Mesodermal cell (in vitro differentiated cells): ENCODE results near the gene CMBL.
"Not testable (repeated sequence)": the region's sequence is repeated elsewhere in the genome, so short reads cannot be mapped to it uniquely, and the experiment has no call there.

Experiments used
- H3K27ac ChIP-seq: 2 replicates; pipeline ENCODE4 v1.7.0; 2013; ENCODE audit warnings: mild to moderate bottlenecking, low read depth, low read length, moderate library complexity; ENCODE audit not compliant: severe bottlenecking
- H3K36me3 ChIP-seq: 2 replicates; pipeline ENCODE4 v1.7.1; 2013; ENCODE audit warnings: mild to moderate bottlenecking, low read length, moderate library complexity; ENCODE audit not compliant: control insufficient read depth, insufficient read depth
- H3K4me1 ChIP-seq: one replicate; pipeline ENCODE4 v1.7.1; 2013; ENCODE audit warnings: mild to moderate bottlenecking, low read length; ENCODE audit not compliant: insufficient read depth, control insufficient read depth, poor library complexity, severe bottlenecking
- H3K4me3 ChIP-seq: 2 replicates; pipeline ENCODE4 v1.7.0; 2013; ENCODE audit warnings: low read length, control low read depth, mild to moderate bottlenecking; ENCODE audit not compliant: insufficient read depth, poor library complexity, severe bottlenecking; ENCODE audit errors: extremely low read depth
- H3K9me3 ChIP-seq: 2 replicates; pipeline ENCODE4 v1.7.1; 2013; ENCODE audit warnings: mild to moderate bottlenecking, low read length, moderate library complexity; ENCODE audit not compliant: control insufficient read depth
- WGBS, 2 experiments: methylation state at CpG; one replicate each; pipeline ENCODE4 v1.1.5; 2013; ENCODE audit warnings: missing lambda C conversion rate in 2 of 2; ENCODE audit not compliant: insufficient coverage in 2 of 2; 5-methylcytosine and 5-hydroxymethylcytosine counted together

Gene CMBL

DNA sequence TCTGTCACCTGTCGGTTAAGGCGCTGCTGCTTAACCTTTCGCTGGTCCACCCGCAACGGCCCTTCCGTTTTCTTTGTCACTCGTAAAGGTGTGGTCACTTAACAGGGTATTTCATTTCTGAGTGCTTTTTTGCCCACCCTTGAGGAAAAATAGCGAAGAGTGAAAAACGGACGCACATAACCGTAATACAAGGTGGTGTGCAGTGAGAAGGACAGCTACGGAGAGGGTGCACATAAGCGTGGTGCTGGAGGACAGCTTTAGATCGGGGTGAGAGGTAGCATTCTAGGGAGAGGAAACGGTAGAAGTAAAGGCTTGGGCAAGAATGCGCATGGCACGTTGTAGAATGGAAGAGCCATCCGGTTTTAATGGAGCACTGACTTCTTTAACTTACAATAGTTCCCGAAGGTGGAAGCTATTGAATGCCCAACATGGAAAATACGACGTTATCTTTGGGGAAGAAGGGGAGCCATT, 56.9 kb downstream of the CMBL start:
- Histone ChIP-seq H3K9me3 (no peaks in the 10 kb centered on the region), H3K4me3 (peak overlapping the region; percentile 95), H3K4me1 (peaks cover 7% of the 10 kb centered on the region), H3K27ac (peak overlapping the region; percentile 99), H3K36me3 (peaks cover 43% of the 10 kb centered on the region)
- WGBS, 2 experiments, result 0 to 1% methylated on average over 16 to 21 of the region's 21 CpGs

DNA sequence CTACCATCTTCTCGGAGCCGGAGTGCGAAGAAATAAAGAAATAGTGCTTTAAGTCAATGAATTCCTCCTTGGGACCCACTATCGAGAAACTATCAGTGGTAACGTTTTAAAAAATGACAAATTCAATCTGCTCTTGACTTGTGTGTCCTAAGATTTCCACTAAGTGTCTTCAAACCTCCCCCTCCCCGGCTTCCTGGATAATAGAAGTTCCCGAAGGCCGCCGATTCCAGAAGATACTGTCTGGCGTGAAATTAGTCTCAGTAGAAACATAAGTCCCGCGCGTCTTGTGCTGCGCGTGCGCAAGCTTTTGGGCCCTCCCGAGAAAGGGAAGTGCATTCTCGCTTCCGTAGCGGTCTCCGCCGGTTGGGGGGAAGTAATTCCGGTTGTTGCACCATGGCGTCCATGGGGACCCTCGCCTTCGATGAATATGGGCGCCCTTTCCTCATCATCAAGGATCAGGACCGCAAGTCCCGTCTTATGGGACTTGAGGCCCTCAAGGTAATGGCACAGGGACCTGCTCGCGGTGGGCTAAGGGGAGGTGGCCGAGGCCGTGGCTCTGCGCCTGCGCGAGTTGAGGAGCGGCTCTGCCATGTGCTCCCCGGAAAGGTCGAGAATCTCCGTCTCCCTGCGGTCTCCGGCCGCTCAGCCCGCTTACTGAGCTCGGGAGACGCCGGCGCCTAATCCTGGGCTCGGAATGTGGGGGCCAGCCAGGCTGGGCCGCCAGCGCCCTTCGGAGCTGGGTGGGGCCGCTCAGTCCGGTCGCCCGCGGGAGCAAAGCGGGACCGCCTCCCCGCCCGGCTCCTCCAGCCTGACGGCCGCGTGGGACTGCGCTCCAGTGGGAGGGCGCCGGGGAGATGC, 57.5 kb downstream of the CMBL start, which contains the start of gene CCT5:
CCT5 (plus strand) TSS at position 333 of the 858 bp plus-strand sequence; CDS start at position 394, 61 bp downstream.
- Histone ChIP-seq H3K27ac (peak within 1 kb of the TSS; percentile 99), H3K4me1 (peaks cover 7% of the 10 kb centered on the region), H3K36me3 (peaks cover 36% of the 10 kb centered on the region), H3K4me3 (peak within 1 kb of the TSS; percentile 95), H3K9me3 (no peaks in the 10 kb centered on the region)
- WGBS, 2 experiments, result 0% methylated on average over 56 to 59 of the region's 67 CpGs

DNA sequence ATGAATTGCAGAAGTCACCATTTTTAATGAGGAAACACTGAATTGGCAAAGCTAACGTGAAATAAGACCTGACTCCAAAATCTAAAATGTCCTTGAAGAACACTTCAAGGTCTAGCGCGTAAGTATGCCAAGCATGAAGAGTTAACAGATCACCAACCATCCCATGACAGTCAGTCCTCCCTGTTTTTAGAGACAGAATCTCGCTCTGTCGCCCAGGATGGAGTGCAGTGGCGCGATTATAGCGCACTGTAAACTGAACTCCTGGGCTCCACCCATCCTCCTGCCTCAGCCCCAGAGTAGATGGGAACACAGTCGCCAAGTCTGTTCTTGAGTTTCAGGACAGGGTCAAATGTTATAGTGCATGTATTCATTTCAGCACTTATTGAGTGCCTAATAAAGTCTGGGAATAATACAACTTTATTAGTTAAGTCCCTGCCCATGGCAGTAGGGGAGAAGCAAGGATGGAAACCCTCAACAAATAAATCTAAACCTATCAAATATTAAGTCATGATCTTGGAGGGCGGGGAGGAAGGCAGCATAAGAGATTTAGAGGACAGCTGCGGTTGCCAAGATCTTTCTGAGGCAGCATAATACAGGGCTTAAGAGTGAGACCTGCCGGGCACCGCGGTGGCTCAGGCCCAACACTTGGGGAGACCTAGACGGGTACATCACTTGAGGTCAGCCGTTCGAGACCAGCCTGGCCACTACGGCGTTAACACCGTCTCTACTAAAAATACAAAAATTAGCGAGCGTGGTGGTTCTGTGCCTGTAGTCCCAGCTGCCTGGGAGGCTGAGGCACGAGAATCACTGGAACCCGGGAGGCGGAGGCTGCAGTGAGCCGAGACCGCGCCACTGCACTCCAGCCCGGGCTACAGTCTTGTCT, 59.1 kb downstream of the CMBL start:
- Histone ChIP-seq H3K4me1 (peaks cover 7% of the 10 kb centered on the region), H3K9me3 (no peaks in the 10 kb centered on the region), H3K27ac (peak overlapping the region; percentile 99), H3K36me3 (peaks cover 21% of the 10 kb centered on the region), H3K4me3 (peak overlapping the region; percentile 95)
- 82 to 86% methylated on average over 24 to 28 of the region's 29 CpGs for WGBS, 2 experiments

DNA sequence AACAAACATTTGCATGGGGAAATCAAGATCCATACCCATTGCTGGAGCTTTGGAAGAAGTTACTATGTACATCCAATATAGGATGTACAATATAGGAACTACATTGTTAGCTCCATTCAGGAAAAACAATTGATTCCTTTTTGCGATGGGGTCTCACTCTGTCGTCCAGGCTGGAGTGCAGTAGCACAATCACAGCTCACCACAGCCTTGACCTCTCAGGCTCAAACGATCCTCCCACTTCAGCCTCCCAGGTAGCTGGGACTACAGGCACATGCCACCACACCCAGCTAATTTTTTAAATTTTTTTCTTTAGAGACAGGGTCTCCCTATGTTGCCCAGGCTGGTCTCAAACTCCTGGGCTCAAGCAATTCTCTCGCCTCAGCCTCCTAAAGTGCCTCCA, 60.5 kb downstream of the CMBL start:
- H3K4me3 ChIP-seq, H3K4me1 ChIP-seq, H3K27ac ChIP-seq, H3K36me3 ChIP-seq, H3K9me3 ChIP-seq: not testable (repeated sequence)
- 93 to 95% methylated on average over 4 of the region's 4 CpGs for WGBS, 2 experiments

DNA sequence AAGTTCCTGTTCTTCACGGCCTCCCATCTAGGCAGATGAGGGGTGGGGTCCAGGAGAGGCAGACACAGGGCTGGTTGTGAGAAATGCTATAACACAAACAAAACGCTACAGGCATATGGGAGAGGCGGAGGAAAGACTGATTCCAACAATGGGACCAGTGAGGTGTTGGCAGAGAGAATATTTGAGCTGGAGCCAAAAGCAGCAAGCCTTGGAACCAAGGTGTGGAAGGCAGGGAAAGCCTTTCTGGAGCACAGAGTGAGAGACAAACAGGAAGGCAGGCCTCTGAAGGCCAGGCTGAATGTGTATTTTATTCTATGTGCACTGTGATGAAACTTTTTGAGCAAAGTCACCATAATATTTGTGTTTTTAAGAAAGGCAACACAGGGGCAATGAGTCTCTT, 60.9 kb downstream of the CMBL start:
- peaks cover 4% of the 10 kb centered on the region for H3K36me3 ChIP-seq
- WGBS, 2 experiments, result 93 to 95% methylated on average over 3 of the region's 3 CpGs
- H3K27ac ChIP-seq, result no peak overlapping the region
- H3K9me3 ChIP-seq, result no peaks in the 10 kb centered on the region
- H3K4me1 ChIP-seq, result peaks cover 4% of the 10 kb centered on the region
- no peak overlapping the region for H3K4me3 ChIP-seq

DNA sequence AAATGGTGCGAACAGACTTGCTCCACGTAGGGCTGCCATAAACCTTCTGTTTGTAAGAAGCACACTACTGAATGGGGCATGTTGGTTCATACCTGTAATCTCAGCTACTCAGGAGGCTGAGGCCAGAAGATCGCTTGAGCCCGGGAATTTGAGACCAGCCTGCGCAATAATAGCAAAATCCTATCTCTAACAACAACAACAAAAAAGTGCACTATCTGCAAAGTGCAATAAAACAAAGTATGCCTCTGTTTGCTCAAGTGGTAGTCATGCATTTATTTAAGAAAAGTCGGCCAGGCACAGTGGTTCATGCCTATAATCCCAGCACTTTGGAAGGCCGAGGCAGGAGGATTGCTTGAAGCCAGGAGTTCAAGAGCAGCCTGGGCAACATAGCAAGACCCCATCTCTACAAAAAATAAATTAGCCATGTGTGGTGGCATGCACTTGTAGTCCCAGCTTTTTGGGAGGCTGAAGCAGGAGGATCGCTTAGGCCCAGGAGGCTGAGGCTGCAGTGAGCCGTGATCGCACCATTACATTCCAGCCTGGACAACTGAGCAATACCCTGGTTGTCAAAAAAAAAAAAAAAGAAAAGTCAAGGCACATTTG, 63.3 kb downstream of the CMBL start:
- H3K36me3 ChIP-seq, result no peaks in the 10 kb centered on the region
- H3K4me3 ChIP-seq, result no peak overlapping the region
- H3K27ac ChIP-seq, result no peak overlapping the region
- no peaks in the 10 kb centered on the region for H3K4me1 ChIP-seq
- WGBS, 2 experiments, result 92 to 98% methylated on average over 4 to 7 of the region's 10 CpGs
- no peaks in the 10 kb centered on the region for H3K9me3 ChIP-seq

DNA sequence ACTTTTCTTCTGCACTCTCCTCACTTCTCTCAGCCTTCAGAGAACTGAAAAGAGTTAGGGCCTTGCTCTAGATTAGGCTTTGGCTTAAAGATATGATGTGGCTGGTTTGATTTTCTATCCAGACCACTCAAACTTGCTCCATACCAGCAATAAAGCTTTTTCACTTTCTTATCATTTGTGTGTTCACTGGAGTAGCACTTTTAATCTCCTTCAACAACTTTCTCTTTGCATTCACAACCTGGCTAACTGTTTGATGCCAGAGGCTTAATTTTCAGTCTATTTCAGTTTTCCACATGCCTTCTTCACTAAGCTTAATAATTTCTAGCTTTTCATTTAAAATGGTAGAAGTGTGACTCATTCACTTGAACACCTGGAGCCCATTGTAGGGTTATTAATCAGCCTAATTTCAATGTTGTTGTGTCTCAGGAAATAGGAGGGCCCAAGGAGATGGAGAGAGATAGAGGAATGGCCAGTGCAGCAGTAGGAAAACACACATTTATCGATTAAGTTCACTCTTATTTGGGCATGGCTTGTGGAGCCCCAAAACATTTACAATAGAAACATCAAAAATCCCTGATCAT, 64.0 kb downstream of the CMBL start:
- no CpG with 5 or more reads among the region's 1 CpG for WGBS, 2 experiments
- no peaks in the 10 kb centered on the region for H3K9me3 ChIP-seq
- no peak overlapping the region for H3K4me3 ChIP-seq
- no peaks in the 10 kb centered on the region for H3K36me3 ChIP-seq
- H3K4me1 ChIP-seq, result no peaks in the 10 kb centered on the region
- H3K27ac ChIP-seq, result no peak overlapping the region

DNA sequence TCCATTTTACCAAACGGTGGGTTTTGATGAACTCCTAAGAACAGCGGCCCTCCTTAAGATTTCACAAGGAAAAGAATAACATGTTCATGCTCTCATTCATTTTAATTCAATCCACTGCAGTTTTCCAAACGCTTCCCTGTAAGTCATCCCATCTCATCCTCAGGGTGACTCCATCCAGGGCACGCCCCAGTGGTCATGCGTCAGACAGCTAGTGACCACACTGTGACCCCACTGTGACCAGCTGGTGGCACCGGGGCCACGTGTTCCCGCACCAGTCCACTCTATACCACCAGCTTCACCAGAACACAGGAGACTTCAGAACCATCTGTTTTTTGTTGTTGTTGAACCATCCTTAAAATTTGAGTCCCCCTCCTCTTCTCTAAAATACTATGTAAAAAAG, 72.4 kb downstream of the CMBL start:
- peaks cover 15% of the 10 kb centered on the region for H3K36me3 ChIP-seq
- no peak overlapping the region for H3K4me3 ChIP-seq
- no peaks in the 10 kb centered on the region for H3K4me1 ChIP-seq
- H3K27ac ChIP-seq, result no peak overlapping the region
- H3K9me3 ChIP-seq, result no peaks in the 10 kb centered on the region
- WGBS, 2 experiments, result 90 to 91% methylated on average over 8 of the region's 8 CpGs

DNA sequence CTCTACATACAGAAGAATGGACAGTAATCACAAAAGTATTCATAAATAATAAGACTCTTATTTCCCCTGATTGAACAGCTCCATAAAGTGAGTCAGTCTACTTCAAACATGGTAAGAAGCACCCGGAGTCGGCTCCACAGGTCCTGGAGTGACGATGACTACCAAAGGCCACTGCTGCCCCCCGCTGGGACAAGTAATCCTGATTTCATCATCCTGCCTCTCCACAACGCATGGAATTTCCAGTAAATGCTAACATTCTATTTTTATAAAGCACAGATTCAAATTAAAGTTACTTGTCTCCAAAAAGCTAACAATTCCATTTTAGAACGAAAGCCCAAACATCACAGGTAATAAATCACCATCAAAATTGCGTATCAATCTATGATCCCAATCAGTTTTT, 74.2 kb downstream of the CMBL start:
- WGBS, 2 experiments, result 71 to 81% methylated on average over 6 to 7 of the region's 7 CpGs
- H3K4me3 ChIP-seq, result no peak overlapping the region
- H3K36me3 ChIP-seq, result peaks cover 15% of the 10 kb centered on the region
- no peaks in the 10 kb centered on the region for H3K4me1 ChIP-seq
- no peaks in the 10 kb centered on the region for H3K9me3 ChIP-seq
- no peak overlapping the region for H3K27ac ChIP-seq

DNA sequence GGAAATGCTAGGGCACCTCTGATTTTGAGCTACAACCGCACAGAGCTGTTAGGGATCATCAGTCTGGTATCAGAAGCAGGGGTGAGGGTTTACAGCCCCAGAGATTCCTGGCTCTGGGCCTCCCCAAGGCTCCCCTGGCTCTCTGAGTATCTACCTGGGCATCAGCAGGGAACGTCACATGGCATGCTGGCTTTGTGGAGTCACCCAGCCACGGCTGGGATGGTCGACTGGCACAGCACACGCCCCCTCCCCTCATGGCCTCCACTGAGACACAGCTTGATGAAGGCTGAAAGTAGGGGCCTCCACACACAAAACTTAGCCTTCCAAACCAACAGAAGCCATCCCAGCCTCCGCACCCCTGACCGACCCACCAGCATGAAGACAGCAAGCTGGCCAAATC, 74.7 kb downstream of the CMBL start:
- H3K4me1 ChIP-seq, result no peaks in the 10 kb centered on the region
- no peak overlapping the region for H3K27ac ChIP-seq
- no peaks in the 10 kb centered on the region for H3K9me3 ChIP-seq
- H3K36me3 ChIP-seq, result peaks cover 15% of the 10 kb centered on the region
- WGBS, 2 experiments, result 87 to 90% methylated on average over 6 to 7 of the region's 7 CpGs
- no peak overlapping the region for H3K4me3 ChIP-seq
